ENCODE results near the gene TP53INP2.

The TP53INP2 gene

DNA sequence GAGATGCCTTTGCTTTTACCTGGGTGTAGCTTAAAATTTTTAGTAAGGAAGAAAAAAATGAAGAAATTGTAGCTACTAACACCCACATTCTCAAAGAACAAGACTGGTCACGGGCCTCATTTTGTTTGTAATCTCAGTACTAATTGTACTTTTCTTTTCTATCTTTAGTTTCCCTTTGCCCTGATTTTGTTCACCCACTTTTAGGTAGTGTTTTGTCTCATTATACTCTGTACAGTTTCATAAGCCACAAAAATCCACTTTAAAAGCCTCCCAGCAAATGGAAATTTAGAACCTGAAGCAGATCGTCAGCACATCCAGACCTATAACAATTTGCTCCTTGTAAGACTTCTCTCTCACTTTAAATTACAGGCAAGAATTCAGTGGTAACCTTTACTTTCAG, 43.3 kb downstream of the TP53INP2 start:
- no peak overlapping the region for H3K4me3 ChIP-seq (ENCODE audit: low read depth, low read length)
- in situ Hi-C loops (cut with HindIII; ENCODE audit: low sequenced_read_pairs) = no loop called here
- no peak for DNase-seq (ENCODE audit: low read depth, low spot score)
- TF ChIP-seq, protein P1, sequence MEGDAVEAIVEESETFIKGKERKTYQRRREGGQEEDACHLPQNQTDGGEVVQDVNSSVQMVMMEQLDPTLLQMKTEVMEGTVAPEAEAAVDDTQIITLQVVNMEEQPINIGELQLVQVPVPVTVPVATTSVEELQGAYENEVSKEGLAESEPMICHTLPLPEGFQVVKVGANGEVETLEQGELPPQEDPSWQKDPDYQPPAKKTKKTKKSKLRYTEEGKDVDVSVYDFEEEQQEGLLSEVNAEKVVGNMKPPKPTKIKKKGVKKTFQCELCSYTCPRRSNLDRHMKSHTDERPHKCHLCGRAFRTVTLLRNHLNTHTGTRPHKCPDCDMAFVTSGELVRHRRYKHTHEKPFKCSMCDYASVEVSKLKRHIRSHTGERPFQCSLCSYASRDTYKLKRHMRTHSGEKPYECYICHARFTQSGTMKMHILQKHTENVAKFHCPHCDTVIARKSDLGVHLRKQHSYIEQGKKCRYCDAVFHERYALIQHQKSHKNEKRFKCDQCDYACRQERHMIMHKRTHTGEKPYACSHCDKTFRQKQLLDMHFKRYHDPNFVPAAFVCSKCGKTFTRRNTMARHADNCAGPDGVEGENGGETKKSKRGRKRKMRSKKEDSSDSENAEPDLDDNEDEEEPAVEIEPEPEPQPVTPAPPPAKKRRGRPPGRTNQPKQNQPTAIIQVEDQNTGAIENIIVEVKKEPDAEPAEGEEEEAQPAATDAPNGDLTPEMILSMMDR (IDR thresholded peaks at IDR 0.05; ENCODE audit: low read depth, low read length) = no peak

DNA sequence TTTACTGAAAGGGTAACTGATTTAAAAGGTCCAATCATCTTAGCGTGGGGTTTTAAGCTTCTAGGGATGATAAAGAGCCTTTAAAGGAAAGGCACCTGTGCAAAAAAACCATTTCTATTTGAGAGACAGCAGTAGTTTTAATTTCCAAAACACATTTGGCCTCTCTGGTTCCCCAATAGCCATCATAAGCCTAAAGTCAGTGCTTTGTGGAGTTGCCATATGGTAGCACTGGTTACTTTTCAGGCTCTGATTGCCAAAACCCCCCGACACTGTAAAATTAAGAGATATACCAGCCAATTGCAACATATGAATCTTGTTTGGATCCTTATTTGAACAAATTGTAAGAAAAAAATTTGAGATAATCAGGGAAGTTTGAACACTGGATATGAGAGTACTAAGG, 44.6 kb downstream of the TP53INP2 start:
- H3K4me3 ChIP-seq (ENCODE audit: low read depth, low read length) = no peak overlapping the region
- in situ Hi-C loops (cut with HindIII; ENCODE audit: low sequenced_read_pairs) = no loop called here
- TF ChIP-seq, protein P1 (IDR thresholded peaks at IDR 0.05; ENCODE audit: low read depth, low read length) = no peak
- DNase-seq (ENCODE audit: low read depth, low spot score) = no peak

DNA sequence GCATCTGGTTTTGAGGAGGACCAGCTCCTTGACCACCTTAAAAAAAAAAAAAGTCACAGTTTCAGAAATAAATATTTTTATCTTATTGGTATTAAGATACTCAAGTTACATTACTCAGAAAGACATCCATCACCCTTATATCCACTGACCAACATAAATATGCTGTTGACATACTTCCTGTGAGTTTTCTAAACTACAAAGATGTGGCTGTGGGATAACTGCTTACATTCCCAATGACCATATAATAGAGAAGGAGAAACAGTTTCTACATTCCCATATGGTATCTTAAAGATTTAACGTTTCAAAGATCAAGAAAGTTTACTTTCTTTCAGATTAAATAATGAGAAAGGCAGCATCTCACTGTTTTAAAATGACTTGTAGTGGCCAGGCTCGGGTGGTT, 46.3 kb downstream of the TP53INP2 start:
- in situ Hi-C loops (cut with HindIII; ENCODE audit: low sequenced_read_pairs) = no loop called here
- DNase-seq (ENCODE audit: low read depth, low spot score) = no peak
- TF ChIP-seq, protein P1 (IDR thresholded peaks at IDR 0.05; ENCODE audit: low read depth, low read length) = no peak
- no peak overlapping the region for H3K4me3 ChIP-seq (ENCODE audit: low read depth, low read length)

DNA sequence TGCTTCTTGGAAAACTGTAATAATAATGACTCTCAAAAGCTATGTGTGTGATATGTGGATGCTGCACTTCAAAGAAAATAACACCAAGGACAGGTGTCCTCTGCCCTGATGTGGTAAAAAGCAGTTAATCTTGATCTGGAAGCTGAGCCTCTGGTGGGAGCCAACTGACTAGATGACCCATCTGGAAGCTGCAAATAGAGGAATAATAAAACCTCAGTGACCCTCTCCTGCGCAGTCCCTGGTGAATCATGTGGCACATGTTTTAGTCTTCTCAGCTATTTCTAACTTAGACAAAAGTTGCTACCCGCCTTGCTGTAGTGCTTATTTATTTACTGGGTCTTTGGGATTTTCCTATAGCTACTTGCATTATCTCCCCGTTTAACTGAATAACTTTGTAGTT, 47.3 kb downstream of the TP53INP2 start:
- H3K4me3 ChIP-seq (ENCODE audit: low read depth, low read length) = no peak overlapping the region
- DNase-seq (ENCODE audit: low read depth, low spot score) = no peak
- TF ChIP-seq, protein P1 (IDR thresholded peaks at IDR 0.05; ENCODE audit: low read depth, low read length) = no peak
- in situ Hi-C loops (cut with HindIII; ENCODE audit: low sequenced_read_pairs) = no loop called here

DNA sequence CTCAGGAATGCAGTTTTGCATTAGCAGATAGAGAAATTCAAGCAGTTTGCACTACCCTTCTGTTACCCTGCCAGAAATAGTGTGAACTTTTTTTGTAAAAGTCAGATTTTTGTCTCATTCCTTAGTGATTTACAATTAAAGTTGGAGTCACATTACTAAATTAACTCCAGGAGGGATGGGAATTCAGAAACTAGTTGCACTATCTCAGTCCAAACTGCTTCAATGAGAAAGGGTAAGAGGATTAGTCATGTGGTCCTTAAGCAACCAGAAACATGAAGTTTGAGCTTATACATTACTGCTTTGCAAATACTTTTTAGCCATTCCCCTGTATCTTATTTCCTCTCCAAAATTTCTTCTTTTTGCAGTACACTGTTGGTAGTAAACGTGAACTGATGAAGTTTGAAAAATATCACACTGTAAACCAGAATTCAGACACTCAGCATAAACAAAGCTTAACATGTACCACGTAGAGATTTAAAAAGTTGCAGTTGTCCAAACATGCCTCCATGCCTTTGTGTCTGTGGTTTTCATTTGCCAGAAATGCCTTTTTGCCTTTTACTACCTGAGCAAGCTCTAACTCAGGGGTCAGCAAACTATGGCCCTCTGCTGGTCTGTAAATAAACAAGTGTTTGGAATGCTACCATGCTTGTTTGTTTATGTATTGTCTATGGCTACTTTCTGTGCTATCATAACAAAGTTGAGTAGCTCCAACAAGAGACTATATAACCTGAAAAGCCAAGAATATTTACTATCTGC, 49.7 kb downstream of the TP53INP2 start:
- TF ChIP-seq, protein P1 (IDR thresholded peaks at IDR 0.05; ENCODE audit: low read depth, low read length) = no peak
- H3K4me3 ChIP-seq (ENCODE audit: low read depth, low read length) = no peak overlapping the region
- in situ Hi-C loops (cut with HindIII; ENCODE audit: low sequenced_read_pairs) = no loop called here
- no peak for DNase-seq (ENCODE audit: low read depth, low spot score)

DNA sequence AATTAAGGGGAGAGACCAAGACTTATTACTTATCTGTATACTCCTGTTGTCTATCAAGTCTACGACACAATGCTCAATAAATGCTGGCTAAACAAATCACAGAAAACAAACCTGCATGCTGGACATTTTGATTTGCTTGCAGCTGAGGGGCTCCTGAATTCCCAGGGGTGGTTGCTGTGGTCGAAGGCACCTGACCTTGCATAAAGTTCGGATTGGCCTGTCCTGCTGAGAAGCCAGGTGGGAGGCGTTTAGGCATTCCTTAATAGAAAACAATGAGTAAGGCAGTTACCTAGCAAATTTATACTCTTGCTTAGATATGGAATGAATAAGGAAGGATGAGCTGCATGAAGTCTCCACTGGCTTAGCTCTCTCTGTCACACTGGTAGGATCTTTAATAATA, 50.5 kb downstream of the TP53INP2 start:
- no peak for DNase-seq (ENCODE audit: low read depth, low spot score)
- in situ Hi-C loops (cut with HindIII; ENCODE audit: low sequenced_read_pairs) = no loop called here
- TF ChIP-seq, protein P1 (IDR thresholded peaks at IDR 0.05; ENCODE audit: low read depth, low read length) = no peak
- no peak overlapping the region for H3K4me3 ChIP-seq (ENCODE audit: low read depth, low read length)

All from astrocyte of the spinal cord (primary cell).